ENCODE data around the gene IRF1. TPM values are rescaled to one million over a fixed set of nuclear protein-coding genes. Genes with fewer than 3 reads are reported as not detected.

IRF1 gene
- total RNA-seq, 5 donors from 2014 or later (not counting 1 experiment from before 2014, with no cell fraction given), result 167 to 859 (median 252) TPM

GRCh38 chr5:132451387-132451786 lies 39.2 kb downstream of the IRF1 start:
- Mint-ChIP-seq H3K9me3 (no peaks in the 10 kb centered on the region), H3K4me3 (no peak overlapping the region), H3K36me3 (peaks cover 69% of the 10 kb centered on the region), H3K27ac (peak overlapping the region; percentile 66 to 78), H3K4me1 (peaks cover 80 to 85% (median 85%) of the 10 kb centered on the region in 3 donors), H3K27me3 (no peaks in the 10 kb centered on the region)
- Histone ChIP-seq H3K36me3 (ENCODE audit: control insufficient read depth in 2 of 2, extremely low read depth in 1 of 2, insufficient read depth in 1 of 2, low read length in 1 of 2) (peaks cover 3 to 49% of the 10 kb centered on the region in 2 donors), H3K4me1 (ENCODE audit: control insufficient read depth in 1 of 2, extremely low read depth in 1 of 2, insufficient read depth in 2 of 2, low read length in 2 of 2) (peaks cover 23 to 74% of the 10 kb centered on the region in 2 experiments), H3K27ac (ENCODE audit: low read length) (no peak overlapping the region), H3K27me3 (replicated peaks in 1 of 2; ENCODE audit: control insufficient read depth in 2 of 2, extremely low read depth in 1 of 2, insufficient read depth in 2 of 2, low read length in 1 of 2) (no peaks in the 10 kb centered on the region), H3K9me3 (no peaks in the 10 kb centered on the region), H3K4me3 (ENCODE audit: control insufficient read depth in 1 of 2, extremely low read depth in 1 of 2, low read length in 1 of 2) (no peak overlapping the region)
- WGBS (ENCODE audit: insufficient coverage), result 93% methylated on average over 4 of the region's 8 CpGs
- ATAC-seq (replicated peaks in 1 of 4) (no peak), DNase-seq (no peak)
- ChIA-PET CTCF (interaction anchor here in 1 of 2 donors (0.7 kb wide), 1 partner anchor 23 kb away, joined by 3 read pairs; no protein-coding TSS in a partner anchor), POLR2A (interaction anchor here in 1 of 2 donors (0.6 kb wide), 1 partner anchor 747 kb away, joined by 3 read pairs; no protein-coding TSS in a partner anchor)

GRCh38 chr5:132449060-132449459 lies 41.5 kb downstream of the IRF1 start:
- no CpG with 5 or more reads among the region's 1 CpG for WGBS (ENCODE audit: insufficient coverage)
- no peaks in the 10 kb centered on the region for H3K9me3 ChIP-seq
- peaks cover 3 to 55% of the 10 kb centered on the region in 2 donors for H3K36me3 ChIP-seq (ENCODE audit: control insufficient read depth in 2 of 2, extremely low read depth in 1 of 2, insufficient read depth in 1 of 2, low read length in 1 of 2)
- no peaks in the 10 kb centered on the region for H3K9me3 Mint-ChIP-seq
- ATAC-seq (replicated peaks in 1 of 4) (no peak), DNase-seq (no peak)
- peak overlapping the region in 1 of 3 donors; percentile 64 for H3K4me3 Mint-ChIP-seq
- H3K4me3 ChIP-seq (ENCODE audit: control insufficient read depth in 1 of 2, extremely low read depth in 1 of 2, low read length in 1 of 2), result no peak overlapping the region
- H3K27ac Mint-ChIP-seq, result peak overlapping the region in 1 of 2 donors; percentile 77
- peaks cover 60% of the 10 kb centered on the region for H3K36me3 Mint-ChIP-seq
- CTCF ChIA-PET, result interaction anchor here (0.6 to 0.9 kb wide), 3 partner anchors 18 to 318 kb away, joined by 3 read pairs; no protein-coding TSS in a partner anchor
- no peaks in the 10 kb centered on the region for H3K27me3 ChIP-seq (replicated peaks in 1 of 2; ENCODE audit: control insufficient read depth in 2 of 2, extremely low read depth in 1 of 2, insufficient read depth in 2 of 2, low read length in 1 of 2)
- H3K27ac ChIP-seq (ENCODE audit: low read length), result no peak overlapping the region
- H3K27me3 Mint-ChIP-seq, result no peaks in the 10 kb centered on the region
- POLR2A ChIA-PET, result interaction anchor here (0.6 to 1.2 kb wide), 4 partner anchors 11 to 30 kb away, joined by 3 to 6 read pairs (median 4); no protein-coding TSS in a partner anchor
- peaks cover 80 to 85% (median 85%) of the 10 kb centered on the region in 3 donors for H3K4me1 Mint-ChIP-seq
- H3K4me1 ChIP-seq (ENCODE audit: control insufficient read depth in 1 of 2, extremely low read depth in 1 of 2, insufficient read depth in 2 of 2, low read length in 2 of 2), result peaks cover 10 to 66% of the 10 kb centered on the region in 2 experiments

DNA sequence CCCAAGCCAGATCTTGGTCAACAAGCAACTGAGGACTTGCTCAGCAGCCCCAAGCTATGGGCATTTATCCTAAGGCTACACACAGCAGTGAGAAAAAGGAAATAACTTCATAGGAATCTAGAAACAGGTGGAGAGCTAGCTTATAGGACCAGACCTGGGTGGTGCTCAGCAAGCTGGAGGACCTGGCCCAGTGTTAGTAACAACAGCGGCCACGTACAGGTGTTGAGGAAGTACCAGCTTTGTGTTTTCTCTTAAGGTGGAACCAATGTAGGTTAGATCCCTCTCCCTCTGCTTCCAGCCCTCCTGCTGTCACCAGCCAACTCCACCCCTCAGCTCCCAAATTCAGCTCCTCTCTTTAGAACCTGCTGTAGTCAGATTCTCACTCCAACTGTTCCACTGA lies 43.4 kb downstream of the IRF1 start:
- Mint-ChIP-seq H3K9me3 (no peaks in the 10 kb centered on the region), H3K27me3 (no peaks in the 10 kb centered on the region), H3K4me3 (peak overlapping the region; percentile 18 to 64 (median 22)), H3K27ac (peak overlapping the region; percentile 77 to 87), H3K36me3 (peaks cover 49% of the 10 kb centered on the region), H3K4me1 (peaks cover 79 to 85% (median 81%) of the 10 kb centered on the region in 3 donors)
- Histone ChIP-seq H3K36me3 (ENCODE audit: control insufficient read depth in 2 of 2, extremely low read depth in 1 of 2, insufficient read depth in 1 of 2, low read length in 1 of 2) (peaks cover 3 to 52% of the 10 kb centered on the region in 2 donors), H3K9me3 (no peaks in the 10 kb centered on the region), H3K4me1 (ENCODE audit: control insufficient read depth in 1 of 2, extremely low read depth in 1 of 2, insufficient read depth in 2 of 2, low read length in 2 of 2) (peaks cover 10 to 72% of the 10 kb centered on the region in 2 experiments), H3K27me3 (replicated peaks in 1 of 2; ENCODE audit: control insufficient read depth in 2 of 2, extremely low read depth in 1 of 2, insufficient read depth in 2 of 2, low read length in 1 of 2) (no peaks in the 10 kb centered on the region), H3K27ac (ENCODE audit: low read length) (peak overlapping the region; percentile 45), H3K4me3 (ENCODE audit: control insufficient read depth in 1 of 2, extremely low read depth in 1 of 2, low read length in 1 of 2) (peak overlapping the region in 1 of 2 donors; percentile 9)
- ChIA-PET POLR2A (interaction anchor here (0.6 to 1.4 kb wide), 11 partner anchors 8 to 436 kb away, joined by 3 to 19 read pairs (median 4); partner anchors contain the start of gene IRF1 (in 1 of the 2)), CTCF (interaction anchor here (0.8 to 1.7 kb wide), 7 partner anchors 8 to 61 kb away, joined by 3 to 9 read pairs (median 3); no protein-coding TSS in a partner anchor)
- no CpG with 5 or more reads among the region's 2 CpGs for WGBS (ENCODE audit: insufficient coverage)
- ATAC-seq (replicated peaks in 1 of 4) (peak in 3 of 4 experiments; percentile 44 to 80 (median 62)), DNase-seq (no peak)

GRCh38 chr5:132446621-132447020 lies 44.0 kb downstream of the IRF1 start:
- peak overlapping the region in 1 of 2 donors; percentile 9 for H3K4me3 ChIP-seq (ENCODE audit: control insufficient read depth in 1 of 2, extremely low read depth in 1 of 2, low read length in 1 of 2)

DNA sequence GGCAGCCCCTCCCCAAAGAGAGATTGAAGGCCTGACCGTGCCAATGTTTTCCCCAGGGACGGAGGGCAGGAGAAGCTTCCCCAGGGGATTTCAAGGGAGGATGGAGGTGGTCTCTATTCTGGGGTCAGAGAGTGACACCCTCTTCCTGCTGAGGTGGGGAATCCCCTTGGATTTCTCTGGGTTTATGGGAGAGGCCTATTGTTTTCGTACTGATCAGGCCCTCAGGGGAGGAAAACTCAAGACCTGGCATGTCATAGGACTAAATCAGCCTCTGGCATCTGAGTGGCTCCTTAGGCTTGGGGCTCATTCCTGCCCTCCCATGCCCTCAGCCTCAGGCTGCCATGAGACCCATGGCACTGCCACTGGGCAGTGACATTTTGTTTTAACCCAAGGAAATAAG lies 44.6 kb downstream of the IRF1 start:
- WGBS (ENCODE audit: insufficient coverage), result 93% methylated on average over 3 of the region's 3 CpGs
- peak overlapping the region; percentile 6 for H3K27ac ChIP-seq (ENCODE audit: low read length)

More at GRCh38 chr5:132446621-132447020, 44.0 kb downstream of the IRF1 start:
- Mint-ChIP-seq H3K4me1 (peaks cover 83 to 90% (median 85%) of the 10 kb centered on the region in 3 donors), H3K4me3 (peak overlapping the region in 2 of 3 donors; percentile 36 to 64), H3K27ac (peak overlapping the region; percentile 77 to 87), H3K27me3 (no peaks in the 10 kb centered on the region), H3K36me3 (peaks cover 48% of the 10 kb centered on the region), H3K9me3 (no peaks in the 10 kb centered on the region)
- Histone ChIP-seq H3K27me3 (replicated peaks in 1 of 2; ENCODE audit: control insufficient read depth in 2 of 2, extremely low read depth in 1 of 2, insufficient read depth in 2 of 2, low read length in 1 of 2) (no peaks in the 10 kb centered on the region), H3K4me1 (ENCODE audit: control insufficient read depth in 1 of 2, extremely low read depth in 1 of 2, insufficient read depth in 2 of 2, low read length in 2 of 2) (peaks cover 11 to 77% of the 10 kb centered on the region in 2 experiments), H3K27ac (ENCODE audit: low read length) (peak overlapping the region; percentile 45), H3K36me3 (ENCODE audit: control insufficient read depth in 2 of 2, extremely low read depth in 1 of 2, insufficient read depth in 1 of 2, low read length in 1 of 2) (peaks cover 3 to 50% of the 10 kb centered on the region in 2 donors), H3K9me3 (no peaks in the 10 kb centered on the region)
- DNase-seq (no peak), ATAC-seq (replicated peaks in 1 of 4) (peak in 1 of 4 experiments; percentile 23)
- CTCF ChIA-PET, result interaction anchor here (0.9 to 1.7 kb wide), 6 partner anchors 9 to 60 kb away, joined by 3 to 6 read pairs (median 3); no protein-coding TSS in a partner anchor
- POLR2A ChIA-PET, result interaction anchor here (0.6 to 1.4 kb wide), 6 partner anchors 8 to 46 kb away, joined by 3 to 19 read pairs (median 5); partner anchors contain the start of gene IRF1 (in 1 of the 2)
- 88% methylated on average over 4 of the region's 6 CpGs for WGBS (ENCODE audit: insufficient coverage)

DNA sequence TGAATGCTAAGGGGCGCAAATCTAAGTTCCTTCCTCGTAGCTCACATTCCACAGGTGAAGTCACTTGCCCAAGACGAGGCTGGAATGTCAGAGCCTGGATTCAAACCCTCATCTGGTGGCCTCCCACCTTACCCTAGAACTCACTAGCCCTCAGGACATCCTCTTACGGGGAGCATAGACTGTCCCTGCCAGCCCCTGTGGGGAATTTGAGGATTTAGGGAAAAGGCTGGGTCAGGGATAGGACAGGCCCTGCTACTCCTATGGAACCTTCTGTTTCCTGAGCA lies 45.0 kb downstream of the IRF1 start:
- POLR2A ChIA-PET, result no interaction called here

More for the DNA sequence above, 44.6 kb downstream of the IRF1 start:
- H3K27me3 ChIP-seq (replicated peaks in 1 of 2; ENCODE audit: control insufficient read depth in 2 of 2, extremely low read depth in 1 of 2, insufficient read depth in 2 of 2, low read length in 1 of 2), result no peaks in the 10 kb centered on the region
- Mint-ChIP-seq H3K36me3 (peaks cover 44% of the 10 kb centered on the region), H3K9me3 (no peaks in the 10 kb centered on the region), H3K27ac (peak overlapping the region; percentile 48 to 56), H3K4me1 (peaks cover 82 to 91% (median 82%) of the 10 kb centered on the region in 3 donors), H3K27me3 (no peaks in the 10 kb centered on the region), H3K4me3 (no peak overlapping the region)
- H3K4me1 ChIP-seq (ENCODE audit: control insufficient read depth in 1 of 2, extremely low read depth in 1 of 2, insufficient read depth in 2 of 2, low read length in 2 of 2), result peaks cover 12 to 77% of the 10 kb centered on the region in 2 experiments
- H3K36me3 ChIP-seq (ENCODE audit: control insufficient read depth in 2 of 2, extremely low read depth in 1 of 2, insufficient read depth in 1 of 2, low read length in 1 of 2), result peaks cover 3 to 43% of the 10 kb centered on the region in 2 donors
- H3K4me3 ChIP-seq (ENCODE audit: control insufficient read depth in 1 of 2, extremely low read depth in 1 of 2, low read length in 1 of 2), result no peak overlapping the region
- ChIA-PET POLR2A (no interaction called here), CTCF (no interaction called here)
- no peaks in the 10 kb centered on the region for H3K9me3 ChIP-seq
- no peak for ATAC-seq (replicated peaks in 1 of 4)
- no peak for DNase-seq

More for the DNA sequence above, 45.0 kb downstream of the IRF1 start:
- no peaks in the 10 kb centered on the region for H3K27me3 ChIP-seq (replicated peaks in 1 of 2; ENCODE audit: control insufficient read depth in 2 of 2, extremely low read depth in 1 of 2, insufficient read depth in 2 of 2, low read length in 1 of 2)
- CTCF ChIA-PET, result no interaction called here
- H3K27ac Mint-ChIP-seq, result peak overlapping the region in 1 of 2 donors; percentile 66
- H3K36me3 ChIP-seq (ENCODE audit: control insufficient read depth in 2 of 2, extremely low read depth in 1 of 2, insufficient read depth in 1 of 2, low read length in 1 of 2), result peaks cover 3 to 40% of the 10 kb centered on the region in 2 donors
- H3K27ac ChIP-seq (ENCODE audit: low read length), result peak overlapping the region; percentile 26
- WGBS (ENCODE audit: insufficient coverage), result 87% methylated on average over 2 of the region's 4 CpGs
- peaks cover 12 to 77% of the 10 kb centered on the region in 2 experiments for H3K4me1 ChIP-seq (ENCODE audit: control insufficient read depth in 1 of 2, extremely low read depth in 1 of 2, insufficient read depth in 2 of 2, low read length in 2 of 2)
- no peak for DNase-seq
- H3K9me3 Mint-ChIP-seq, result no peaks in the 10 kb centered on the region
- H3K9me3 ChIP-seq, result no peaks in the 10 kb centered on the region
- H3K36me3 Mint-ChIP-seq, result peaks cover 42% of the 10 kb centered on the region
- ATAC-seq (replicated peaks in 1 of 4), result no peak
- H3K4me3 Mint-ChIP-seq, result no peak overlapping the region
- H3K4me1 Mint-ChIP-seq, result peaks cover 82 to 92% (median 85%) of the 10 kb centered on the region in 3 donors
- H3K27me3 Mint-ChIP-seq, result no peaks in the 10 kb centered on the region
- no peak overlapping the region for H3K4me3 ChIP-seq (ENCODE audit: control insufficient read depth in 1 of 2, extremely low read depth in 1 of 2, low read length in 1 of 2)

All from T-cell (primary cell).